GM19351 (cell line): ENCODE measurements around the gene GLO1.

ENCODE experiments used
- ATAC-seq: cut with Tn5 transposase; IDR thresholded peaks from one replicate; pipeline ENCODE4 v1.9.1; 2021; ENCODE audit warnings: mild to moderate bottlenecking, moderate library complexity; ENCODE audit not compliant: unreplicated experiment

The GLO1 gene

DNA sequence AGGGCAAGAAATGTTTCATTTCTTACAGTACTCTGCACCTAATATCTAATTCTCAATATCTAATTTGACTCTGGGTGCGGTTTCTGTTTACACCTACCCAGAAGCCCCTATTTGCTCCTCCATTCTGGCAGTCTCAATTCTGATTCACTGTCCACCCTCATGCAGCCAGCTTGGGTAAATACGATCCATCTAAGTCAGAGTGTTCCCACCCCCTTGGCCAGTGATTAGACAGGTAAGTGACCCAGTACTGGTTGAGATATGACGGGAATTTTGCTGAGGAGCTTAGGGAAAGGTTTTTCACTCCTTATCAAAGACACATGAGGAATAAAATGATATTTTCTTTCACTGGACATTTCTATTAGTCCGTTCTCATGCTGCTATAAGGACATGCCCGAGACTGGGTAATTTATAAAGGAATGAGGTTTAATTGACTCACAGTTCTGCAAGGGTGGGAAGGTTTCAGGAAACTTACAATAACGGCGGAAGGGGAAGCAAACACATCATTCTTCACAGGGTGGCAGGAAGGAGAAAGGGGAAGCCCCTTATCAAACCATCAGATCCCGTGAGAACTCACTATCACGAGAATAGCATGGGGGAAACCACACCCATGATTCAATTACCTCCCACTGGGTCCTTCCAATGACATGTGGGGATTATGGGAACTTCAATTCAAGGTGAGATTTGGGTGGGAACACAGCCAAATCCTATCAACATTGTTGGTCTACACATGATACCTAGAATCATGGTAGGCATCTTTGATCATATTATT, 29.4 kb downstream of the GLO1 start:
- ATAC-seq, result no peak

DNA sequence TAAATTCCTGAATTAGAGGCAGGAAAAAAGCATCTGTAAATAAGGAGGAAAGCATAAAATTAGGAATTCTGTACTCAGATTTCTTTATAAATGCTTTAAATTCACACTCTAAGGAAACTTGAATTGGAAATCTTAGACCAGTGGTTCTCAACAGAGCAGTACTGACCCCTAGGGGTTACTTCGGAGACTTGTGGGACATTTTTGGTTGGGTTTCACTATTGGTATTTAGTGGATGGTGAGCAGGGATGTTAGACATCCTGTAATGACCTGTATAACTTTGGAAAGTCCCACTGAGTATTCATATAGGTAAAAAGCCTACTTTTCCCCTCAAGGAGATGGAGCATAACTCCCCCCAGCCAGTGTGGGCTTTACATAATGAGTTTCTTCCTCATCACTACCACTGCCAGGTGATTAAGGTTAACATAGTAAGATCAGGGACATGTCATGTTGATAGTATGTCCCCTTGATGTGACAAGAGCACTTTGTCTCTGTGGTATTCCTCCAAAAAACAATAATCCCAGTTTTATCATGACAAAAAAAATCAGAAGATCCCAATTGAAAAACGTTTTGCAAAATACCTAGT, 31.0 kb downstream of the GLO1 start:
- peak; percentile 82 for ATAC-seq

DNA sequence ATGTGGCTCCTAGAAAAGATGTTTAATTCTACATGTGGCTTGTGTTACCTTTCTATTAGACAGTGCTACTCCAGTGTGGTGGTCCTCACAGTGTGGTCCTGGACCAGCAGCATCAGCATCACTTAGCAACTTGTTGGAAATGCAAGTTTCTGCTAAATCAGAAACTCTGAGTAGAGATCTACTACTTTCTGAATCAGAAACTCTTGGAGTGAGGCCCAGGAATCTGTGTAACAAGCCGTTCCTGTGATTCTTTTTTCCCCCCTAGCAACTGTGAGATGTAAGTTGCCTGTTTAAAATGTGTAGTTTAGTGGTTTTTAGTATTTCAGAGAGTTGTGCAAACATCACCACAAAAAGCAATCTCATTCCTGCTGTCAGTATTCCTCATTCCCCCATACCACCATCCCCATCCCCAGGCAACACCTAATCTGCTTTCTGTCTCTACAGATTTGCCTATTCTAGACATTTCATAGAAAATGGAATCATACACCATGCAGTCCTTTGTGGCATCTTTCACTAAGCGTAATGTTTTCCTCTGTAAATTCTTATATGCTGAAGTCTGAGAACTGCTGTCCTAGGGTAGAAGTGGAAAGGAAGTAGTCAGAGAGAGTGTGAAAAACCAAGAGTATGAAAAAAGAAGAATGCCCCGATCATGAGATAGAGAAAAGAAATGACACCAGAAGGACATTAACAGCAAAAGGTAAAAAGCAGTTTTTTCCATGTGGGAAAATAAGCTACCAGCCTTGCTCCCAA, 44.4 kb downstream of the GLO1 start:
- ATAC-seq, result no peak

DNA sequence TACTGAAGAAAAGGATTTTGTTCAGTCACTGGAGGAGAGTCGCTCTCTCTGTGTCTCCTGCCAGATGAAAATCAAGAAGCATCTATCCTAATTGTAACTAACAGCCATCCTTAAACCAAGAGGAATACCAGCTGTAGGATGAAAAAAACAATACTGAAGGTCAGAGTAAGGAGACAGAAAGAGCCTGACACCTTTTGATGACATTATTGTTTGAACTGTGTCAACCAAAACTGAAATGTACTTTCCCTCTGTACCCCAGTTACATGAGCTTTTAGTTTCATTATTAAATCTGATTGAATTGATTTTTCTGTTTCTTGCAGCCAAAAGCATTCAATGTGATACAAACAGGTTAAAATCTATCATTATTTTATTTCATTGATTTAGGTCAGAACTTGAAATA, 46.0 kb downstream of the GLO1 start:
- no peak for ATAC-seq

DNA sequence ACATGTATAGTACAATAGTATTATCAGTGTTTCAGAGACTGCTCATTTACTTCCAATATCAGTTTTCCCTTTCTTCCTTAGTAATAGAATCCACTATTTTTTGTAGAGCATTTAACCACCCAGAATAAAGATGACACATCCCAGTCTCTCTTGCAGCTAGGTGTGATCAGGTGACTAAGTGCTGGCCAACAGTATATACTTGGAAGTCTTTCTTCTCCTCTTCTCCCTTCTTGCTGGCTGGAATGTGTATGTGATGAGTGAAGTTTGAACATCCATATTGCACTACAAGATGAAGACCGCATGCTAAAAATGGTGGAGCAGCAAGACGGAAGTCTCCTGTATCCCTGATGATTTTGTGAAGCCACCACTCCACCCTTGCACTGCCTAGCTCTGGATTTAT, 48.7 kb downstream of the GLO1 start:
- no peak for ATAC-seq

DNA sequence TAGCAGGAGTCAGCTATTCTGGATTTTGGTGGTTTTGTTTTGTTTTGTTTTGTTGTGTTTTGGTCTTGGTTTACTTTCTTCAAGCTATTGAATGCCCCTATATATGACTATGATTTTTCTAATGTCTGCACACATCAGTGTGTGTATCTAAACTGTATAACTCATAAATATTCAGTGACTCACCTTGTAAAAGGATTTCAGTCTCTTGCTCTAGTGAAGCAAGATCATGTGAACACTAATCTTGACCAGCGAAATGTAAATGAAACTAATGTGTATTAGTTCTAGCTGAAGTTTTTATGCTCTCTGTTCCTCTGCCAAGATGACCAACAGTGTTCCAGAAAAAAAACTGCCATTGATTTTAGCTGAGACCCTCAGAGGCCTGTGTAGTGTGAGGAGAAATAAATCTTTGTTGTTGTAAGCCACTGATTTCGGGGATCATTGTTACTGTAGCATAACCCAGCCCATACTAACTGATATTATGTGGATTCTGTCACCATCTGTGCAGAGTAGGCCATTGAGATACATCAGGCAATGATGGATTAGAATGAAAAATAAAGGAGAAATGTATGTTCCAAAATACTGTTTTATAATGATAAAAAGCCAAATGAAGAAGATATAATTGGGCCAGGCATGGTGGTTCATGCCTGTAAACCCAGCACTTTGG, 51.7 kb downstream of the GLO1 start:
- no peak for ATAC-seq

DNA sequence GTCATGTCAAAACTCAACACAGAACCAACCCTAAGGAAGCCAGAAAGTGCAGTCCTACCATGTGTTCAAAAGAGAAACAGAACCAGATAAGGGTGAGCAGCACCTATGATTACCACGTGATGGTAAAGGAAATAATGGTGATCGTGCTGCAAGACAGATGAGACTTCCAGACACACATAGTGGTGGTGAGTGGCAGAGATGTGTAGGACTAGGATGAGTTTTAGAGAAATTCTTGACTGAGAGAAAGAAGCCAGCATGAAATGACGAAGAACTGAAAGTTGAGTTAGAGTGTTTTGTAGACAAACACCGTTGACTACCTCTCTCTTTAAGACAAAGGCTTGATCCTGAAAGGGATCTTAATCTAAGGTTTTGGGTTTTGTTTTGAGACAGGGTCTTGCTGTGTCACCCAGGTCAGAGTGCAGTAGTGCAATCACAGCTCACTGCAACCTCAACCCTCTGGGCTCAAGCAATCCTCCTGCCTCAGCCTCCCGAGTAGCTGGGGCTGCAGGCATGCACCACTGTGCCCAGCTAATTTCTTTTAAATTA, 52.7 kb downstream of the GLO1 start:
- ATAC-seq, result no peak

DNA sequence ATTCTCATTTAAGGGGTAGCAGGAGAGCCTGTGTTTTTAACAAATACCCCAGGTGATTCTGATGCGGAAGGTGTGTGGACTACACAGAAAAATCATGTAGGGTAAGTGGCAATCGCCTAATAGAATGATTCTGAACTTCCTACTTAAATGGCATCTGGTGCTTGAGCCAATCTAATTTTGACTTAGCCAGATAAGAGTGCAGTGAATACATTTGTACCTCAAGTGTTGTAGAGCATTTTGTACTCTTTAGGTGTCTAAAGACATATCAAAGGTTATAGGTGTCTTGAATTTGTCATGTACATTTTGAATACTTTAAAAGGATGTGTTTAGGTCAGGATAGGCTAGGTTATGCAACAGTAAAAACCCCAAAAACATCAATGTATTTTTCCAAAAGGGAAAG, 53.2 kb downstream of the GLO1 start:
- no peak for ATAC-seq

DNA sequence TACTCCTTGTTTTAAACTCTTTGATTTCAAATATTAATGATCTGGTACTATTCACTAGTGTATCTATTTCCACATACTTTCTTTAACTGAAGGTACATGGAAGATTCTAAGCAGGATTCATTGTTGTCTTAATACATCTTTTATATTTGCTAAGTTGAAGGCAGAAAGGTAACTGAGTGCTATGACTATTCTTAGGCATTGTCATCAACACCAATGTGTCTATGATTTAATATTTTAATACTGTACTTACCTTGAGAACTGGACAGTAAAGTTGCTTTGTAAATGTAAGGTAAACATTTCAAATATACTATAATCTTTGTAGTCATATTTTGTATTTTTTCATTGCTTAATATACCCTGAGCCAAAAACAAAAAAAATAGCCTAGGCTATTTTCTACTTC, 54.3 kb downstream of the GLO1 start:
- no peak for ATAC-seq

DNA sequence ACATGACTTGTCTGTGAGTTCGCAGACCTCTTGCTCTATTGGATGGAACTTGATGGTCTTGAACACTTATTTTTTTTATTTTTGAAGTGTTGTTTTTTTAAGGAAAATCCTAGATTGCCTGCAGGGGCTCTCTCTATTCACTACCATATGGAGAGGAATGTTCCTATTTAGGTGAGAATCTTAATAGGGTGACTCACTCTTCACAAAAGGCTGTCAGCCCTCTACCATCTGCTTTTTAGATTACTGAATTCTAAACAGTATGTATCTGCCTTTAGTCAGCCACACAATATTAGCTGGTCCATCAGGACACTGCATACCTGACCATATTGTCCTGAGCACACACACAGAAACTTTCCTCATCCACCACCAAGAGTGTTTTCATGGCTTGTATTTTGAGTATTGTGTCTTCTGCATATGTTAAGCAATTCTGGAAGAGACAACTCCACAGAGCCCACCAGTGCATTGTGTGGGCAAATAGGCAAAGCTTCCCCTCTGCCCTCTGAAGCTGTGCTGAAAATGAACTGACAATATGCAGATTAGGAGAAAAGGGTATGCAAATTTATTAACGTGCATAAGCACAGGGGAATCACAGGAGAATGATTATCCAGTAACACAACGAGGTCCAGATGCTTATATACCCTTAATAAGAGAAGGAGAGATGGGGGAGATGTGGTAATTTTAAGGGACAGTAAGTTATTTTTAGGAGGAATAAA, 56.6 kb downstream of the GLO1 start:
- no peak for ATAC-seq

DNA sequence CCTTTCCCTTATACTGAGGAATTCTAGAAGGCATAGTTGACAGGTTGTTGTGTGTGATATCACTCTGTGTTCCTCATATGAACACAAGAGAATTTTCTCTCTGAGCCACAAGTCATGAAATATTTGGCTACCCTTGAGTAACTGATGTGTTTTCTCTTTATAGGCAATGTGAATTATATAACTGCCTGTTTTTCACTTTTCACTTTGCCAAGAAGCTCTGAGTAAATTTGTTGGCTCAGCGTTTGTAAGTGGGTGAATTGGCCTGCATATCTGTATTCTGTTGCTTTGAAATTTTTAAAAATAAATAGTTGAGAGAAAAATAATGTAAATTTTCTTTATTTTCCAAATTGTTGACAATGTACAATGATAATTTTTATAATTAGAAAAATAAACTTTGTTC, 58.0 kb downstream of the GLO1 start:
- ATAC-seq, result no peak

DNA sequence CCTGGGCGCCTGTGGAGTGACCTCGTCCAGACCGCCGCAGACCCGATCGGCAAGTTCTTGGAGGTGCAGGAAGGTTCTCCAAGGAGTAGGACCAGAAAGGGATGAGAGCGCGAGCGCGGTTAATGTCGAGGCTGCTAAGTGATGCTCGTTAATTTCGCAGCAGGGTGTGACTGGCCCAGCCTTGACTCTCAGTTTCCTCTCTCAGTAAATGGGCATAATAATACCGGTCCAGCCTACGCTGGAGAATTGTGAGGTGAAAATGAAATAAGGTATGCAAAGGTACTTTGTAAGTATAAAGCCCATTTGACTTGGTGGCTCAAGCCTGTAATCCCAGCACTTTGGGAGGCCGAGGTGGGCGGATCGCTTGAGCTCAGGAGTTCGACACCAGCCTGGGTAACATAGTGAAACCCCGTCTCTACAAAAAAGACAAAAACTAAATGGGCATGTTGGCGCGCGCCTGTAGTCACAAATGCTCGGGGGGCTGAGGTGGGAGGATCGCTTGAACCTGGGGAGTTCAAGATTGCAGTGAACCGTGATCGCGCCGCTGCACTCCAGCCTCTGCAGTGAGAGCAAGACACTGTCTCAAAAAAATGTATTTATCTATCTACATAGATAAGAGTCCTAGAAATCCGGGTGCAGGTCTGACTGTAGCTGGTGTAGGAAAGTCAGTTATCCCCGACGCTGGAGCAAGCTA, 62.6 kb downstream of the GLO1 start:
- ATAC-seq, result no peak

DNA sequence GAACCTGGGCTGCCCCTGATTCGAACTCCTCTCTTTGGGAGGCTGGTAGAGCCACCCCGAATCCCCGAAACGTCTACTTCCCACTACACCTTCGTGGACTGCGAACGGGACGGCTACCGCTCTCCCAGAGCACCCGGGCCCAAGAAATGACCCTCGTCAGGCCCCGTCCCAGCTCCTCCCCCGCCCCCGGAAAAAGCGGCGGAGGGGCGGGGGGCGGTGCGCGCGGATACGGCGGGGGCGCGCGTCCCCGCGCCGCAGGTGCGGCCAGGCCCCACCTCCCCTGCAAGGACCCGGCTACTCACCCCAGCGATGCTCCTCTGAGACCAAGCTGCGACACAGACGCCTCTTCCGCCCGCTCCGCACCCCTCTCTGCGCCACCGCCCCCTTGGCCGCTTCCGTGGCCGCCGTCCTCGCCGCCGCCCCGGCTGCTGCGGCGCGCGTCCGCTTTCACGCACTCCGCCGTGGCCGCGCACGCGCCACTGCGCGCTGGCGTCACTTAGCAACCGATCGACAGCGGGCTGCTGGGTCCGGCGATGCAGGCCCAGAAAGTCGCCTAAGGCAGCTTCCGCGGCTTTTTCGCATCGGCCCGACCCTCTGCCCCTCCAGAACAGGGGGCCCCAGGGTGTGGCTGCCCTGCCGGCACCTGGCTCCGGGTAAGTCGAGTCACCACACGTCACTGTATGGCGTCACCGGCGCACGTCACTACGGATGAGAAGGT, 63.3 kb downstream of the GLO1 start, which contains the start of gene BTBD9:
Gene BTBD9, minus strand, starts transcription at position 432 of the 718 bp plus-strand sequence.
- ATAC-seq, result peak; percentile 78

DNA sequence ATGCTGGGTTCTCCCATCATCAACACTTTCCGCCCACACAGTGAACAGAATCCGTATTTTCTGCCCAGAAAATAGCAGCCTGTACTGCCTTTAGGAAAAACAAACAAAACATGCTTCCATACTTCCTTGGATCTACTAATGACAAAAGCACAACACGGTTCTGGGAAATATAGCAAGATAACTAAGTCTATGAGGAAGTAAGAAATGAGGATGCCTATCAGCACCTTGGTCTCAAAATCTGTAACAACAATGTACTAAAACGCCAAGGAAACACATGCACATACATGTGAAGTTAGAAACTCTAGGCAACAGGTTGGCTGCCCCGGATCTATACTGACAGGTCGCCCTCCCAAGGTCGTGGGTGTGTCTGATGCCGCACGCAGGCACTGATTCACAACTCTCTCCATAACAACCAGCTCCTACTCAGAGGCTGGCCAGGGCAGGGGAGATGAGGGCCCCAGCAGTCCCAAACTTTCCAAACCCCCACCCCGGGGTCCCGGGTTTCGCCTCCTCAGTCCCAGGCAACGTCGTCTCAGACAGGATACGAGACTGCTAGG, 63.9 kb downstream of the GLO1 start:
- ATAC-seq, result peak; percentile 35

DNA sequence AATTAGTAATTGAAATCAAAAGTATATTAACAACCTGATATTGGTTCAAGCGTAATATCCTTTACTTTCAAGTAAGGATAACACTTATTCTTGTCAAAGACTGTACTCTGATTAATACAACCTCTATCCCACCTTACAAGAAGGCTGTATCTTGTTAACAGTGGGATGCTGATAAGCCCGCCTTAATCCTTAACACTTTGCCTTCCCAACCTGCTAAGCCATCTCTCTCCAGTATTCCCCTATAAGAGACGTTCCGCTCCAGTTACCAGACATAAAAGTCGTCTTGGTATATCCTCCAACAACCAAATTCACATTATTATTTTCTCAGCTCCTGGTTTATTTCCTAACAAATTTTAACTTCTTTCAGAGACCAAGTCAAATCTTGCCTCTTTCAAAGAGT, 65.2 kb downstream of the GLO1 start:
- no peak for ATAC-seq

DNA sequence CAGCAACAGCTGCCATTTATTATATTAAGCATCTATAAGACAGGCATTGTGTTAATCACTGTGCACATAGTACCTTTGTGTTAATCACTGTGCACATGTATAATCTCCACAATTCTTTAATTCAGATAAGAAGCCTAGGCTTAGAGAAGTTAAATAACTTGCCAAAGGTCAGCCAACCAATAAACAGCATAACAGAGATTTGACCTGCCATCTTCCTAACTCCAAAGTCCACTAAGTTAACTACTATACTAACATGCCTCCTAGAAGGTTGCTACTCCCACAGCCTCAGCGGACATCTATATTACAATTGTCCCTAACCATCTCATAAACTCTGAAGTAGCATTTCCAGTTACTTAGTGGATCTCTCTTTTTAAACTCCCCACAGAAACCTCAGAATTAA, 66.9 kb downstream of the GLO1 start:
- no peak for ATAC-seq

DNA sequence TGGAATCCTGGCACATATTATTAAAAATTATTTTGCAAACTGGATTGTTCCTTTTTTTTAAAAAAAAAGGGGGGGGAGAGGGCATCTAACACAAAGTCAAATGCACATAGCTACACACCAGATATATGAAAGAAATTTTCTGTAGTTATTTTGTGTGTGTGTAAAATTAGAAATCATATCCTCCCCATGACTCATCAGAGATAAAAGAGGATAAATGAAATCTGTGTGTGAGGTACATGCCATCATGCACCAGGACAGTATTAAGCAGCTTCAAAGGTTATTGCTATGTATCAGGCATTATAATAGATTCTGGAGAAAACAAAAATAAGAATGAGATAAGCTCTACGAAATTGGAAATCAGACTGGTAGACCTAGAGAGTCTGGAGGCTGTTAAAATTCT, 68.4 kb downstream of the GLO1 start:
- no peak for ATAC-seq

DNA sequence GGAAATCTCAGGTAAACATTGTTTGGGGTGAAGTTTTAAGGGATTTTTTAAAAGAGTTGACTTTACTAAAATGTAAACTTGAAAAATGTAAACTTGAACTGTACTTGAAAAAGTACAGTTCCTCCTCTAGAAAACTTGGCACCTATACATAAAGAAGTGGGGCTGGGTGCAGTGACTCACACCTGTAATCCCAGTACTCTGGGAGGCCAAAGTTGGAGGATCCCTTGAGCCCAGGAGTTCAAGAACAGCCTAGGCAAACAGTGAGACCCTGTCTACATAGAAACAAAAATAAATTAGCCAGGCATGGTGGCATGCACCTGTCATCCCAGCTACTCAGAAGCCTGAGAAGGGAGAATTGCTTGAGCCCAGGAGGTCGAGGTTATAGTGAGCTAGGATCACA, 70.5 kb downstream of the GLO1 start:
- ATAC-seq, result no peak

DNA sequence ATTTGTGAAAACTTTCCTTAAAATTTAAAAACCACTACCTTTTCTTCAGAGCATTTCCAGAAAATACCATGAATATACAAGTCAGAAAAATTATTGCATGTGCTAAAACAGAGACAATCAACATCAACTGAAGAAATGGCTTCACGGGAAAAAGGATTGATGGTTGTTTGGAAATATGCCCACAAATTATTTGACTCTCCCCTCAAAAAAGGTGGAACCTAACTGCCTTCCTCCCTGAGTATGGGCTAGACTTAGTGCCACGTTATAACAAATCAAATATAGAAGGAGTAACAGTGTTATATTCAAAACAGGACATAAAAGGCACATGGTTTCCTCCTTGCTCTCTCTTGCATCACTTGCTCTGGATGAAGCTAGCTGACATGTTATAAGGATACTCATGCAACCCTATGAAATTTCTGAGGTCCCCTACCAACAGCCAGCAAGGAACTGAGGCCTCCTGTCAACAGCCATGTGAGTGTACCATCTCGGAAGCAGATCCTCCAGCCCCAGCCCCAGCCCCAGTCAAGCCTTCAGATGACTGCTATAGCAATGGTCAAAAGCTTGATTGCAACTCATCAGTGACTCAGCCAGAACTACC, 71.7 kb downstream of the GLO1 start:
- ATAC-seq, result no peak
